IPS-20b (cell line): ENCODE results near the gene ZFP82.
A peak's percentile ranks its signal among the peaks of the same experiment; 100 is the strongest.

ENCODE experiments used
- H3K27ac ChIP-seq: one replicate; pipeline ENCODE4 v1.5.1; 2013; ENCODE audit warnings: low read length
- H3K27me3 ChIP-seq: 2 replicates; pipeline ENCODE4 v1.6.1; 2013; ENCODE audit warnings: mild to moderate bottlenecking, low read length, inconsistent platforms; ENCODE audit not compliant: insufficient read depth
- H3K36me3 ChIP-seq: 2 replicates; pipeline ENCODE4 v1.6.1; 2013; ENCODE audit warnings: low read depth, mild to moderate bottlenecking, inconsistent platforms, low read length, moderate library complexity; ENCODE audit not compliant: insufficient read depth
- H3K4me1 ChIP-seq: 2 replicates; pipeline ENCODE4 v1.6.1; 2013; ENCODE audit warnings: mild to moderate bottlenecking, control low read depth, inconsistent platforms, low read length, moderate library complexity; ENCODE audit not compliant: insufficient read depth
- H3K4me3 ChIP-seq: 2 replicates; pipeline ENCODE4 v1.5.1; 2013; ENCODE audit warnings: mild to moderate bottlenecking, low read length, inconsistent platforms
- H3K9ac ChIP-seq: 2 replicates; pipeline ENCODE4 v1.6.1; 2013; ENCODE audit warnings: low read depth, mild to moderate bottlenecking, inconsistent platforms, low read length, moderate library complexity
- H3K9me3 ChIP-seq: 2 replicates; pipeline ENCODE4 v1.6.1; 2013; ENCODE audit warnings: mild to moderate bottlenecking, low read depth, low read length, inconsistent platforms; ENCODE audit not compliant: insufficient read depth

Gene ZFP82

DNA sequence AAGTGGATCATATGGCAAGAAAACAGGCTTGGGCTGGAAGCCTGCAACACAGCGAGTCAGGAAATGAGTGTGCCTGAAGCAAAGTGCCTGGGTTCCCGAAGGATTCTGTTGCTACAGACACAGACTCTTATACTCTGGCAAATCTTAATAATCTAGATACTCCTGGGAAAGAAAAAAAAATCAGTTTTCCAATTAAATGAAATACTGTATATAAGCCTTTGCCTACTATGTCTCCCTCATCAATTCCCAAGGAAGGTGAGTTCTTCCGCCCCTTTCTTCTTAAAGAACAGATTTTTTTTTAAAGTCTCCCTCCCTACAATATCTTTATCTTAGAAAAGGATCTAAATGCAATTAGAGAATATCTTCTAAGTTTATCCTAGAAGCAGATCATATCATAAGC lies 10.3 kb downstream of the ZFP82 start:
- H3K27ac ChIP-seq: no peak overlapping the region
- peaks cover under 1% of the 10 kb centered on the region; the same call in 1 of the 2 replicates for H3K9me3 ChIP-seq
- no peak overlapping the region for H3K4me3 ChIP-seq
- H3K4me1 ChIP-seq: no peaks in the 10 kb centered on the region
- no peaks in the 10 kb centered on the region for H3K27me3 ChIP-seq
- no peak overlapping the region for H3K9ac ChIP-seq
- peaks cover 69% of the 10 kb centered on the region for H3K36me3 ChIP-seq

DNA sequence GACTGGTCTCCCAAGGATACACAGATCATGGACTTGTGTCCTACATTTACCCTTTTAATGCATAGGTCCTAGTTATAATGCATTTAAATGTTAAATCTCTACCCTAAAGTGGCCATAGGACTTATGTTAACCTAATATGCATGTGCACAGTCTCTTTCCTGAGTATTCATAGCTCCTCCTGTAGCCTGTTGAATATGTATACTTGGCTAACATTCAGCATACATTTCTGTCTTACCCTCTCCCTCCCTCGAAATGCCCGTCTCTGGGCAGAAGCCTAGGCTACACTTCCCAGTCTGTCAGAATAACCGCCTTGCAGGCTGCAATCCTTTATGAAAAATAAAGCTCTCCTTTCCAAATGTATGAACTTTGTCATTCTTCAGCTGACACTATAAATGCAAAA lies 13.9 kb downstream of the ZFP82 start:
- Histone ChIP-seq H3K27me3 (no peaks in the 10 kb centered on the region), H3K9me3 (peaks cover 8% of the 10 kb centered on the region; the same call in 1 of the 2 replicates), H3K4me3 (no peak overlapping the region), H3K36me3 (peaks cover 81% of the 10 kb centered on the region), H3K27ac (no peak overlapping the region), H3K4me1 (no peaks in the 10 kb centered on the region), H3K9ac (no peak overlapping the region)

DNA sequence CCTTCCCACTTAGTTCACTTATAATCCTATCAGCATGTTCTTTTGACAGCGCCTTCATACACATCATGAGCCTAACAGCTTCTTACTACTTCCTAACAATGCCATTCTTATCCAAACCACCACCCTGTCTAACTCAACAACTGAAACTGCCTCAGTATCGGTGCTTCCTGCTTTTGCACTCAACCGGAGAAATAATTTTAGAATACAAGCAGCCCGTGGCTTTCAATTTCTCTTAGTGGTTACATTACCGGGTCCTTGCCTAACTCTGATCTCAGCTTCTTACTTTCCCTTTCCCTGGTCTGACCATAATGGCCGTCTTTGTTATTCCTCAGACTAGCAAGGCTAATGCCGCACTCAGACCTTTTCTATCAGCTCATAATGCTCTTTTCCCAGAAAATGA lies 17.0 kb downstream of the ZFP82 start:
- no peak overlapping the region for H3K27ac ChIP-seq
- peaks cover 82% of the 10 kb centered on the region for H3K36me3 ChIP-seq
- no peak overlapping the region for H3K4me3 ChIP-seq
- H3K27me3 ChIP-seq: no peaks in the 10 kb centered on the region
- H3K4me1 ChIP-seq: no peaks in the 10 kb centered on the region
- peaks cover 26% of the 10 kb centered on the region for H3K9me3 ChIP-seq
- no peak overlapping the region for H3K9ac ChIP-seq

DNA sequence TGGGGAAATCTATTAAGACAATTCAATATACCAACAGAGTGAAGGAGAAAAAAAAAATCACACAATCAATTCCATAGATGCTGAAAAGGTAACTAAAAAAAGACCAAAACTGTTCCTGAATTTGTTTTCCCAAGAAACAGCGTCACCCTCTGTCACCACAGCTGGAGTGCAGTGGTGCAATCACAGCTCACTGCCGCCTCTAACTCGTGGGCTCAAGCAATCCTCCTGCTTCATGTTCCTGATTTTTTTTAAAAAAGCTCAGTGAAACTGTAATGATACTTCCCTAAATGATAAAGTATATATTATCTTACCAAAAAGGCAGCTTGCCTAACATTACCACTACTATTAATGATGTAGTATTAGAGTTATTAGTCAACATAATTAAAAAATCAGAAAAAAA lies 19.9 kb downstream of the ZFP82 start:
- Histone ChIP-seq H3K9me3 (peaks cover 45% of the 10 kb centered on the region), H3K27me3 (no peaks in the 10 kb centered on the region), H3K9ac (no peak overlapping the region), H3K4me1 (no peaks in the 10 kb centered on the region), H3K27ac (no peak overlapping the region), H3K36me3 (peaks cover 73% of the 10 kb centered on the region), H3K4me3 (no peak overlapping the region)

DNA sequence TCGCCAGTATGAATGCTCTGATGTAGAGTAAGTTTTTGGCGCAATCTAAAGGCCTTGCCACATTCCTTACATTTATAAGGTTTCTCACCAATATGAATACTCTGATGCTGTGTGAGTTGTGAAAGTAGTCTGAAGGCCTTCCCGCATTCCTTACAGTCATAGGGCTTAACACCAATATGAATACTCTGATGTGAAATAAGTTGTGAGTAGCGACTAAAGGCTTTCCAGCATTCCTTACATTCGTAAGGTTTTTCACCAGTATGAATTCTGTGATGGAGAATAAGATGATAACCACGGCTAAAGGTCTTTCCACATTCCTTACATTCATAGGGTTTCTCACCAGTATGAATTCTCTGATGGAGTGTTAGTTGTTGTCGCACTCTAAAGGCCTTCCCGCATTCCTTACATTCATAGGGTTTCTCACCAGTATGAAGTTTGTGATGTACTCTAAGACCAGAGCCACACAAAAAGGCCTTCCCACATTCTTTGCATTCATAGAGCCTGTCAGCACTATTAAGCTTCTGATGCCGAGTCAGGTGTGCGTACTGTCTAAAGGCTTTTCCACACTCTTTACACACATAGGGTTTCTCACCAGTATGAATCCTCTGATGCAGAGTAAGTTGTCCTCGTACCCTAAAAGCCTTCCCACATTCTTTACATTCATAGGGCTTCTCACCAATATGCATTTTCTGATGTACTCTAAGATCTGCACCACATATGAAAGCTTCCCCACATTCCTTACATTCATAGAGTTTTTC lies 25.3 kb downstream of the ZFP82 start:
- Histone ChIP-seq H3K36me3 (peaks cover 57% of the 10 kb centered on the region), H3K4me3 (no peak overlapping the region), H3K9ac (no peak overlapping the region), H3K9me3 (peaks cover 81% of the 10 kb centered on the region), H3K27me3 (no peaks in the 10 kb centered on the region), H3K27ac (no peak overlapping the region), H3K4me1 (no peaks in the 10 kb centered on the region)

DNA sequence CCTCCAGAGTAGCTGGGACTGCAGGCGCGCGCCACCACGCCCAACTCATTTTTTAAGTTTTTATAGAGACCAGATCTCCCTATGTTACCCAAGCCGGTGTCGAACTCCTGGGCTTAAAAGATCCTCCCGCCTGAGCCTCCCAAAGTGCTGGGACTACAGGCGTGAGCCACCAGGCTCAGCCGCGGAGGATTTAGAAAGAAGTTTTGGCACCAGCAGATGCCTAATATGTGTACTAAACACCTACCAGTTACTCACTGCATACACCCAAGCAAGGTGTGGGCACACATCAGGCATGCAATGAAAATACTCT lies 39.0 kb downstream of the ZFP82 start:
- peak overlapping the region; percentile 84; the same call in 1 of the 2 replicates for H3K9ac ChIP-seq
- no peaks in the 10 kb centered on the region for H3K9me3 ChIP-seq
- 0 out of 2 replicates have a peak, but pooled peaks cover 3% of the 10 kb centered on the region for H3K4me1 ChIP-seq
- no peak overlapping the region for H3K27ac ChIP-seq
- H3K36me3 ChIP-seq: no peaks in the 10 kb centered on the region
- H3K27me3 ChIP-seq: no peaks in the 10 kb centered on the region
- H3K4me3 ChIP-seq: peak overlapping the region; percentile 93

DNA sequence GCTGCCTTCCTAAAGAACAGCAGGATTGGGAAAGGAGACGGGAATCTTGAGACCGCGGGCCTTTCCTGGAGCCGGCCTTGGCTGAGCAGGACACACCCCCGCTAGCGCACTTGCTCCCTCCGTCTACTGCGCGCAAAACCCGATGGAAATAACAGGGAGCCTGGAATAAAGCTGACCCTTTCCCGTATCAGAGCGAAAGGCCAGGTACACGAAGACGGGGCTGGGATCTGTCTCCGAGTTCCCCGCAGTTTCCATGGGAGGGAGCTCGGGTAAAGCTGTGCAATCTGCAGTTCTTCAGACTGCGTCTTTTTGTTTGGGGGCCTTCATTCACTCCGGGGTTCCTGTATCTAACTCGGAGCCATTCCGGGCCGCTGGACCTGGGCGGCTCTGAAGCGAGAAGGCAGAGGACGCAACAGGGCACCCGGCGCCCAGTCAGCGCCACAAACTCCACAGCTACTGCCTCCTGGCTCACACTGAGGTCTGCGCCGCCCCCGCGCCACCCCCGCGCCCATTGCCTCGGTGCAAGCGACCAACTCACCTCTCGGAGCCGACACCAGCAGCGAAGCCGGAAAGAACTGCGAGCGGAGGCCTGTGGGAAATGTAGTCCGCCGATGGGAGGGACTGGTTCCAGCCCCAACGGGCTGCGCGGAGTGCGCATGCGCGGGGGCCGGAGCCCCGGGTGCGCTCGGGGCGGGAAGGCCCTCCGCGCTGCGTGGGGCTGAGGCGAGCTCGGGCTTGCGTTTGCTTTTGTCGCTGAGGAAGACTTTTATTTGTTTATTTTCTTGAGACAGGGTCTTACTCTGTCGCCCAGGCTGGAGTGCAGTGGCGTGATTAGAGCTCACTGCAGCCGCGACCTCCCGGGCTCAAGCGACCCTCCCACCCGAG lies 39.6 kb downstream of the ZFP82 start, which contains the start of gene ZFP14:
Gene ZFP14, minus strand, starts transcription at position 577 of the 885 bp plus-strand sequence. CDS start 11,309 bp downstream, outside the sequence.
- H3K27ac ChIP-seq: no peak within 1 kb of the TSS
- H3K4me1 ChIP-seq: 0 out of 2 replicates have a peak, but pooled peaks cover 3% of the 10 kb centered on the region
- H3K36me3 ChIP-seq: no peaks in the 10 kb centered on the region
- no peaks in the 10 kb centered on the region for H3K9me3 ChIP-seq
- H3K27me3 ChIP-seq: no peaks in the 10 kb centered on the region
- peak within 1 kb of the TSS; percentile 84 for H3K9ac ChIP-seq
- H3K4me3 ChIP-seq: peak within 1 kb of the TSS; percentile 93

DNA sequence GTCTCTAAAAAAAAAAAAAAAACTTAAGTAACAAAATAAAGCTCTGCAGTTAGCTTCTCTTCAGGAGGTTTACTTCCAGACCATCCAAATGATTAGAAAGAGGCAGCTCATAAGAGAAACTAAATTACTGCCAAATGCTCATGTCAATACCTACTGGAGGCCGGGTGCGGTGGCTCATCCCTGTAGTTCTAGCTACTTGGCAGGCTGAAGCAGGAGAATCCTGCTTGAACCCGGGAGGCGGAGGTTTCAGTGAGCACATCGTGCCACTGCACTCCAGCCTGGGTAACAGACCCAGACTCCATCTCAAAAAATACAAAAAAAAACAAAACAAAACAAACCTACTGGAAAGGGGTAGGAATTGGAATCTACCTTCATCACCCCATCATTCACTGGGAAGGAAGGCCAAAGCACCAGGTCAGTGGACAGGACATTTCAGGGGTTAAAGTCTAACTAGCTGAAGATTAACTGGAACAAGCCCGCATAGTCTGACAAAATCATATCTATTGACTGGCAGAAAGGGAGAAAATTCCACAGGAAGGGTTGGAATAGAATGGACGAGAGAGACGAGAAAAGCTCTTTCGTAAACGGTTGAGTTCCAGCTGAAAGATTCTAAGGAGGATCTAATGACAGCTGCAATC lies 40.8 kb downstream of the ZFP82 start:
- Histone ChIP-seq H3K9ac (no peak overlapping the region; the same call in 1 of the 2 replicates), H3K36me3 (no peaks in the 10 kb centered on the region), H3K27me3 (no peaks in the 10 kb centered on the region), H3K9me3 (no peaks in the 10 kb centered on the region), H3K4me1 (0 out of 2 replicates have a peak, but pooled peaks cover 3% of the 10 kb centered on the region), H3K27ac (no peak overlapping the region), H3K4me3 (peak overlapping the region; percentile 93)

DNA sequence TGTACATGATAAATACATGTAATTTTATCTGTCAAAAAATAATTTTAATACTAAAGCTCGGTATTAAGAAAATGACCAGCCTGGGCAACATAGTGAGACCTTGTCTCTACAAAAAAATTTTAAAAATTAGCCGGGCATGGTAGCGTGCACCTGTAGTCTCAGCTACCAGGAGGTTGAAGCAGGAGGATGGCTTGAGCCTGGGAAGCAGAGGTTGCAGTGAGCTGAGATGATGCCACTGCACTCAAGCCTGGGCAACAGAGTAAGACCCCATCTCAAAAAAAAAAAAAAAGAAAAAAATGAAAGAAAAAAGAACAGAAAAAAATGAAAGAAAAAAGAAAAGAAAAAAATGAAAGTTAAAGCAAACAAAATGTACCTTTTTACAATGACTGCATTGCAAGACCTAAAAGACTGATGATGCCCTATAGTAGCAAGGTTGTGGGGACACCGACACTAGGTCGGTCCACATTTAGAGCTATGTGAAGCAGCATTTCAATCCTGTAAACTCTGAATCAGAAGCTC lies 44.7 kb downstream of the ZFP82 start:
- Histone ChIP-seq H3K9ac (no peak overlapping the region), H3K27me3 (no peaks in the 10 kb centered on the region), H3K4me3 (no peak overlapping the region), H3K4me1 (0 out of 2 replicates have a peak, but pooled peaks cover 3% of the 10 kb centered on the region), H3K36me3 (no peaks in the 10 kb centered on the region), H3K9me3 (no peaks in the 10 kb centered on the region; the same call in 1 of the 2 replicates), H3K27ac (no peak overlapping the region)

DNA sequence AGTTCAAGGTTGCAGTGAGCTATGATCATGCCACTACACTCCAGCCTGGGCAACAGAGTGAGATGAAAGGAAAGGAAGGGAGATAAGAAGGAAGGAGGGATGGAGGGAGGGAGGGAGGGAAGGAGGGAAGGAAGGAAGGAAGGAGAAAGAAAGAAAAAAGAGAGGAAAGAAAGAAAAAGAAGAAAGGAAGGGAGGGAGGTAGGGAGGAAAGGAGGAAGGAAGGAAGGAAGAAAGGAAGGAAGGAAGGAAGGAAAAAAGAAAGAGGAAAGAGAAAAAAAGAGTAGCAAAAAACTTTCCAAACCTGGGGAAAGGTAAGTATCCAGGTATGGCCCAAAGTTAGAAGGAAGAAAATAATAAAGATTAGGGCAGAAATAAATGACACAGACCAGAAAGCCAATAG lies 46.6 kb downstream of the ZFP82 start:
- no peak overlapping the region for H3K9ac ChIP-seq
- no peak overlapping the region for H3K4me3 ChIP-seq
- H3K27me3 ChIP-seq: no peaks in the 10 kb centered on the region
- H3K36me3 ChIP-seq: peaks cover 10% of the 10 kb centered on the region
- no peaks in the 10 kb centered on the region for H3K4me1 ChIP-seq
- no peak overlapping the region for H3K27ac ChIP-seq
- no peaks in the 10 kb centered on the region; the same call in 1 of the 2 replicates for H3K9me3 ChIP-seq

DNA sequence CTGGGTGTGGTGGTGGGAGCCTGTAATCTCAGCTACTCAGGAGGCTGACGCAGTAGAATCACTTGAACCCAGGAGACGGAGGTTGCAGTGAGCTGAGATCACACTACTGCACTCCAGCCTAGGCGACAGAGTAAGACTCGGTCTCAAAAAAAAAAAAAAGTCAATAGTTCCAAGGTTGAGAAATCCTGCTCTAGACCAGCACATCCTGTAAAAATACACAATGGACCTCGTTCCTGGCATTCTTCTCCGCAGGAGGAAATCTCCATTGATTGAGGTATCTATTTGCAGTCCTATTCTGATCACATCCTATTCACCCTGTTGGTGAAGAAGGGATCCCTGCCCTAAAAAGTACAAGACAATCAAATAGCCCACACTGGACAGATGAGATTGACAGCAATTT lies 54.6 kb downstream of the ZFP82 start:
- Histone ChIP-seq H3K4me1 (no peaks in the 10 kb centered on the region), H3K9me3 (no peaks in the 10 kb centered on the region; the same call in 1 of the 2 replicates), H3K27me3 (no peaks in the 10 kb centered on the region), H3K27ac (no peak overlapping the region), H3K4me3 (no peak overlapping the region), H3K36me3 (peaks cover 61% of the 10 kb centered on the region), H3K9ac (no peak overlapping the region)
